GM21381 (cell line): ENCODE results near the gene TTC5.
"Not testable (repeated sequence)": the region's sequence is repeated elsewhere in the genome, so short reads cannot be mapped to it uniquely, and the experiment has no call there.

Source experiments
- ATAC-seq: cut with Tn5 transposase; IDR thresholded peaks from one replicate; pipeline ENCODE4 v1.9.1; 2021; ENCODE audit warnings: mild to moderate bottlenecking, moderate library complexity; ENCODE audit not compliant: unreplicated experiment

The TTC5 gene

DNA sequence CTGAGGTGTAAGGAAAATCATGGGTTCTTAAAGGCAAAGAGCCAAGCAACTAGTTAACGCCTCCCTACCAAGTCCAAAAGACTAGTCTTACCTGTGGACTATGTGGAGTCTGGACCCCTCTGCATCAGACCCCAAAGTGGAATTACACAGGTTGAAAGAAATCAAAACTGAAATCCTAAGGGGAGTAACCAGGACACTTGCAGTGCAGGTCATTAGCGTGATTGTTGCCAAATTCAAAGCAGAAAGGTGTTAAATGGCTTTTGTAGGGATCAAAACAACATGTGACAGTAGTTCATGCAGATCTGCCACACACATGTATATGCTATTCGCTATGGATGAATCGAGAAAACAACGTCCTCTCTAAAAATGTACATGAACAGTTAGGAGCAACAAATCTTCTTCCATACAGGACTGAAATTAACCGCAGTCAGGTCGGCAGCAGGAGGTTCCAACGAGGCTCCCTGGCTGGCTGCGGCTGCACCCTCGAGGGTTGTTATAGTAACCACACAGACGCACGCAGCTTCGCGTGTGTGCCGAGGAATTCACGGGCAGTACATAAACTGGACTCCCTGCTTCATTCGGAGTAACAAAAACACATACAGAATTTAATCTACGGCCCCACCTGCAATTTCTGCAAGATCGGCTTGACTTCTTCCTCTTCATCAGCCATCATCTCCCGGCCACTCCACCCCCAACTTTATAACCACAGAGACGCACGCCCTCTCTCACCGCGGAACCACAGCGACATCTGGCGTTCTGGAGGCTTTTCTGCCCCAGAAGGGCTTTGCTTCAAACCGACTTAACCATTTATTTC is at the start of gene TTC5:
Gene TTC5 (minus strand): TSS at position 687 of the 814 bp plus-strand sequence. CDS start 14 bp downstream, at position 673.
- ATAC-seq = peak; percentile 88

DNA sequence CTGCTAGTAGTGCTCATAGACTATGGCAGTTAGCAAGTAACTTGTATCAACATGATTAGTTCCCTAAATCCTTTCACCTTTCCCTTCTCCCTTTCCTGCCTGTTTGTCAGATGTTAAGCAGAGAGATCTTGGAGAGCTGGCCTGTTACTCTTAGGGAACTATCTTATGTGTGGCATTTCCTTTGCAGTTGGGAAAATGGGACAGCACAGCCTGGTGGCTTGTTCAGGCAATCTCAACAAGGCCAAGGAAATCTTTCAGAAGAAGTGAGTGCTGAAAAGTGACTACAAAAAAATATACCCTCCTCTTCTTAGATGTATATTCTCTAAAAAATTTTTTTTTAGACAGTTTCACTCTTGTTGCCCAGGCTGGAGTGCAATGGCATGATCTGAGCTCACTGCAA is 45.1 kb upstream of the TTC5 start:
- ATAC-seq = no peak

GRCh38 chr14:20350282-20350681 is 44.5 kb upstream of the TTC5 start:
- ATAC-seq = no peak

- ATAC-seq = no peak
Observed at GRCh38 chr14:20347747-20348146, 42.0 kb upstream of the TTC5 start.

GRCh38 chr14:20346713-20347112 is 41.0 kb upstream of the TTC5 start:
- ATAC-seq = no peak

- ATAC-seq = no peak
Observed at GRCh38 chr14:20345366-20345765, 39.6 kb upstream of the TTC5 start.

DNA sequence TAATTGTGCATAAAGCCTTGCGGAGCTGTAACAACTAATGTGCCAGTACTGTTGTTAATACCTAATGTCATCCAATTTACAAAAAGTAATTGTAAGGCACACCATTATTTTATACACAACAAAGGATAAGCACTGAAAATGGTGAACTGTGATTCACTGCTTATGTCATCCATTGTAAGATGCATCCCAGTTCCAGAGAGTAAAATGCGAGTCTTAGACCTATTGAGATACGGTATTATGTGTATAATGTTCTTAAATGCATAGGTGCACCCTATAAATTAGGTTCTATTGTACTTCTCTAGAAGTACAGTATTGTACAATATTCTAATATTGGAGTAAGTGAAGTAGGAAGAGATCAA is 38.1 kb upstream of the TTC5 start:
- no peak for ATAC-seq

DNA sequence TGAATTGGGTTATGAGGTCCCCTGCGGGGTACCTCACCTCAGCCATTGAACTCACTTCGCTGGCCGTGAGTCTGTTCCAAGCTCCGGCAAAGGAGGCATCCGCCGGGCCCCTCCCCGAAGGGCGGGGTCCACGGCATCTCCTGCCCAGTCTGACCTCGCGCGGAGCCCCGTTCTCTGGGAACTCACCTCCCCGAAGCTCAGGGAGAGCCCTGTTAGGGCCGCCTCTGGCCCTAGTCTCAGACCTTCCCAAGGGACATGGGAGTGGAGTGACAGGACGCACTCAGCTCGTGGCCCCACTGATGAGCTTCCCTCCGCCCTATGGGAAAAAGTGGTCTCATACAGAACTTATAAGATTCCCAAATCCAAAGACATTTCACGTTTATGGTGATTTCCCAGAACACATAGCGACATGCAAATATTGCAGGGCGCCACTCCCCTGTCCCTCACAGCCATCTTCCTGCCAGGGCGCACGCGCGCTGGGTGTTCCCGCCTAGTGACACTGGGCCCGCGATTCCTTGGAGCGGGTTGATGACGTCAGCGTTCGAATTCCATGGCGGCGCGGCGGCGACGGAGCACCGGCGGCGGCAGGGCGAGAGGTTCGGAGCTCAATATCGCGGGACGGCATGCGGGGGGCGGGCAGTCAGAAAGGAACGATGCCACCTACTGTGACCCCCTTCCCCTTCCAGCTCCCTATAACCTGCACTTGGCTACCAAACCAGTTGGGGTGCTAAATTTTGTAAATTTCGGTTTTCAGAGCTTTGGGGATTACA is 37.5 kb upstream of the TTC5 start, which contains the start of gene PARP2:
Gene PARP2 (plus strand): TSS at position 544 of the 770 bp plus-strand sequence. CDS start 7 bp downstream, at position 551.
- peak; percentile 95 for ATAC-seq

DNA sequence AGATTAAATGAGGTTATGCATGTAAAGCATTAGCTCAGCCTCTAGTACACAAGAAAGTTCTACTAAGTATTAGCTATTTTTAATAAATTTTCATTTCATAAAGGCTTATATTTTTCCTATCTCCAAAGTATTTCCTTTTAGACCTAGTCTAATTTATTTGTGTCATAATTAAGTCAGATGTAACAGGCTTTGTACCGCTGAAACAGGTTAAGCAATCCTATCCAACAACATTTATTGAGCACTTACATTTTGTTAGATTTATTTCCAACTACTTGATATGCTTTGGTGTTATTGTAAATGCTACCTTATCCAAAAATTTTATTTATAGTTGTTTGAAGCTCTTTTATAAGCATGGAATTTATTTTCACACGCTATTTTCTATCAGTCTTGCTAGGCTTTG is 35.9 kb upstream of the TTC5 start:
- no peak for ATAC-seq

DNA sequence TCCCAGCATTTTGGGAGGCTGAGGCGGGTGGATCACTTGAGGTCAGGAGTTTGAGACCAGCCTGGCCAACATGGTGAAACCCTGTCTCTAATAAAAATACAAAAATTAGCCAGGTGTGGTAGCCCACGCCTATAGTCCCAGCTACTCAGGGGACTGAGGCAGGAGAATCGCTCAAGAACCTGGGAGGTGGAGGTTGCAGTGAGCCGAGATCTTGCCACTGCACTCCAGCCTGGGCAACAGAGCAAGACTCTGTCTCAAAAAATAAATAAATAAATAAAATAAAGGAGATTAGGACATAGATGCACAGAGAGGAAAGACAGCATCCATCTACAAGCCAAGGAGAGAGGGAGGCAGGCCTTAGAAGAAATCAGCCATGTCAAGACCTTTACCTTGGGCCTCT is 35.3 kb upstream of the TTC5 start:
- ATAC-seq = not testable (repeated sequence)

- ATAC-seq = no peak
Observed at GRCh38 chr14:20334017-20334416, 28.3 kb upstream of the TTC5 start.

GRCh38 chr14:20333494-20333841 is 27.7 kb upstream of the TTC5 start:
- ATAC-seq = no peak

GRCh38 chr14:20332788-20333493 is 27.2 kb upstream of the TTC5 start, which contains the start of gene CCNB1IP1:
Gene CCNB1IP1 (minus strand): TSS chr14:20333279. CDS start chr14:20316523, 16,756 bp downstream.
- peak; percentile 97 for ATAC-seq

GRCh38 chr14:20332431-20332787 is 26.7 kb upstream of the TTC5 start:
- no peak for ATAC-seq

DNA sequence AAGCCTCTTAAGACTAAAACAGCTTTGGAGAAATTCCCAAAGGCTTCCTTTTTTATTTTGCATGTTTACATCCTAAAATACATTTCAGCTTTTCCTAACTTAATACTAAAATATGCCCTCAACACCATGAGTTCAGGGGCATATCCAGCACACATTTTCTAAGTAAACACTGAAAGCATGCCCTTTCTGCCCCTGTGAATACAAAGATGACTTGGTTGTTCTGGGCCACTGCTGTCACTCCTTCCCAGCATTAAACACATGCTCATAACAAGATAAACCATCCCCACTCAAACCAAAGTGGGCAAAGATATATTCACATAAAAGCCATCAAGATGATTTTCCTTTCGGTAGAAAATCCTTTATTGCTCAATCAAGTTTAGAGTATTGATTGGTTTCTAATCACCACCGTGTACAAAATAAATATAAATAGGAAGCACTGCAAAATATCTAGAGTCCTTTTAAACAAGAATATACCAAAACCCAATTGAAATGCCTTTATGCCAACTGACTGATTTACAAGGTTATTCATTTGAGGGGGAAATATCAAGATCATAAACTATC is 25.4 kb upstream of the TTC5 start:
- ATAC-seq = no peak

- no peak for ATAC-seq
Observed at GRCh38 chr14:20329355-20329754, 23.6 kb upstream of the TTC5 start.

- ATAC-seq = no peak
Observed at GRCh38 chr14:20328705-20329104, 23.0 kb upstream of the TTC5 start.

GRCh38 chr14:20327005-20327869 is 21.5 kb upstream of the TTC5 start:
- ATAC-seq = no peak

- no peak for ATAC-seq
Observed at GRCh38 chr14:20317720-20318119, 12.0 kb upstream of the TTC5 start.

GRCh38 chr14:20314026-20314425 is 8.3 kb upstream of the TTC5 start:
- ATAC-seq = no peak
